ENCODE measurements around the gene ERC2.
"Not testable (repeated sequence)": the region's sequence is repeated elsewhere in the genome, so short reads cannot be mapped to it uniquely, and the experiment has no call there.

The ERC2 gene

DNA sequence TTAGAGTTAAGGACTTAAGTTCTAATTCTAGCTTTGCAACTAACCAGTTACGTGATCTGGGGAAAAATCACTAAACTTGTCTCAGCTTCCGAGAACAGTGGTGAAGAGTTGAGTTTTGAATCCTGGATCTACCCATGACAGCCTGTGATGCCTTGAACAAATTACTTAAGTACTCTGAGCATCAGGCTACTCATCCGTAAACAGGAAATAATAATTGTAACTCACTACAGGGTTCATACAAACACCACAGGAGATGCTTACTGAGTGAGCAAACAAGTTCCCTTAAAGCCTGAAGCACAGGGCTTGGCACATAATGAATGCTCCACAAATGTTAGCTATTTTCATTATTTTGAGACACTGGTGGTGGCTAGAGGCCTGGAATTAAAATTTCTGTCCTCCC, 158.8 kb downstream of the ERC2 start:
- DNase-seq (ENCODE audit: low read depth) = no peak

DNA sequence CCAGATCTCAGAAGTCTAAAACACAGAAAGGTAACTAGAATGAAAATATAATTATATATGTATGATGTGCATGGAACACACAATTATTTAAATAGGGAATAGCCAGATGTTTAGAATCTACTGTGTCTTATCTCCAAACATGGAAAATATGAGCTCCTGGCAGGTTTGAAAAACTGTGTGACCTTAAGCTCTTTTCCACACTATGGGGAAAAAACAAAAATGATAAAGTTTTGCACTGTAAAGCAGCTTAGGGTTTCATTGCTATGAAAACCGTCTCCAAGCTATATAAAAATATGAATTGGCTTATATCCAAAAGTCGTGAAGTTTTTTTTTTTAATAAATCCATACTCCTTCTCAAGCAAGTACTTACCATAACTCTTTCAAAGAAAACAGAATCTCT, 159.8 kb downstream of the ERC2 start:
- DNase-seq (ENCODE audit: low read depth) = no peak

DNA sequence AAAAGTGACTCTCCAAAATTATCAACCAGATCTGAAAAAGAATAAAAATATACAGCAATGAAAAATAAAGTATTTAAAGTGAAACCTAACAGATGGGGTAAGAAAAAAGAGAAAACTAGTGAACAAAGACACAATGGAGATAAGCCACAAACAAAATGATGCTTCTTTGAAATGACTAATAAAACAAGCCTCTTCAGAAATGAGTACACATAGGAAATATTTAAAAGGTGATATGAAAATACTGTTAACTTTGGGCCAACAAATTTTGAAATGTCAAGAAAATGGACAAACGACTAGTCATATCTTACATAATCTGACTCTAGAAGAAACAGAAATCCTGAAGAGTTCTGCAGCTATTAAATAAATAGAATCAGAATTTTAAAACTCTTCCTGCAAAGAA, 164.2 kb downstream of the ERC2 start:
- no peak for DNase-seq (ENCODE audit: low read depth)

DNA sequence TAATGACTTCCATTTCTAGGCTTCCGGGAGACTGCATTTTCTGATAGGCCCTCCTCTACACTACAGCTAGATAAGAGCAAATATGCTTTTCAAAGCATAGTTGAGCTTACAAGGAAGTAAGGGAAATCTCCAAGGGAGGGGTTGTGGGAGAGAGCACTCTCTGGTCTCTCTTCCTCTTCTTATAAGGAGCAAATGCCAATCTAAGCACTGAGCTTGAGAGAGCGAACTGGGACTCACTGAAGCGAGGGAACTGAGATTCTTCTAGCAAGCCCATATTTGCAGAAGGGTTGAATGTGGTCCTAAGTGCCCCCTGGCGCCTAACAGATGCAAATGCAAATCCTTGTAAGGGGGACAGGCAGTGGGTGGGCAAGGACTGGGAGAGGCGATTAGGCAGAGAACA, 164.8 kb downstream of the ERC2 start:
- no peak for DNase-seq (ENCODE audit: low read depth)

DNA sequence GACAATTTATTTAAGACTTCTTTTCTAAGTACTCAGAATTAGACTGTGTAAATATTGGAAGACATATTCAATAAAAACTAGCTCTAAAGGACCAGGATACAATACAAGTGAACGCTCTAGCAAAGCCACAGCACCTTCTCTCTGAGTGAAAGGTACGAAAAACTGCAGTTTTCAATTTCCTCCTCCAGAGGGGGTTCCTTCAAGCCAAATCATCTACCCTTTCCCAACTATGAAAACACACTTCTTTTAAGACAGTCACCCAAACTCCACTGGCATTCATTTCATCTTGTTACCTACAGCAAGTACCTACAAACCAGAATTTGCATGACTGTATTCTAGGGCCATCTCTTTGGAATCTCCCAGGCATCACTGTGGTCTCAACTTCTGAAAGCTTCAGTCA, 165.8 kb downstream of the ERC2 start:
- no peak for DNase-seq (ENCODE audit: low read depth)

DNA sequence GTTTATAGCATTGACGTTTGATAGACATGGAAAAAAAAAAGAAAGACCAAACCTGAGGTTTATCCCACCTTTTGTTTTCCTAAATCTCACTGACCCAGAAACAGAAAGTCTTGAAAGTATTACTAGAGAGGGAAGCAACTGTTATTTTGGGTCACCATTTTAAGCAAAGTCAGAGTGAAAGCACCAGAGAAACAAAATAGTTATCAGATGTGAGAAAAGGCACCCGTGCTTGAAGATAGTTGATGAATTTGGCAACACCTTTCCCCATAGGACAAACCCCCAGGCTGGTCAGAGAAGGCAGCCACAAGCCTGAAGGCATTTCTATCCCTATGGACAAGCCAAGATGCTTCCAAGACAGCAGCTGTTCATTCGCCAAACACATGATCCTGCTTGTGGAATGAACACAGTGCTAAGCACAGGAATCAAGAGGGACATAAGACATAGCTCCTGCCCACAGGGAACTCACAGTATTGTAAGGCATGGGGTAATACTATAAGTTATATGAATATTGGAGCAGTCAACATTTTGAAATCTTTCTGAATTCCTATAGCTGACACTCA, 170.9 kb downstream of the ERC2 start:
- no peak for DNase-seq (ENCODE audit: low read depth)

DNA sequence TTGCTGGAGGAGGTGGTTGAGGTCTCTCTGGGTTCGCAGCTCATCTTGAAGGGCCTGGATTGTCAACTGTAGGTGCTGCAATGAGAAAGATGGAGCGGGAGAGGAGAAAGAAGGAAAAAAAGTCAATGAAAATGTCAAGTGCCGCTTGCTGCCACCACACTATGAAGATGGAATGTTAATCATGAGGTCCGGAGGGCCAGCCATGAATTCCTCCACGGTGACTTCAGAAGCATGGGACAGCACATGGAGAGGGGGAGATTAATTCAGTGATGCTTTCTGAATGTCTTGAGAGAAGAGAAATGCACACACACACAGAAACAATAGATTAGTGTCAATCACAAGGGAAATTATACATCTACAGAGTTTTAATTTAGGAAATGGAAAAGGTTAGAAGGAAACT, 171.9 kb downstream of the ERC2 start:
- no peak for DNase-seq (ENCODE audit: low read depth)

DNA sequence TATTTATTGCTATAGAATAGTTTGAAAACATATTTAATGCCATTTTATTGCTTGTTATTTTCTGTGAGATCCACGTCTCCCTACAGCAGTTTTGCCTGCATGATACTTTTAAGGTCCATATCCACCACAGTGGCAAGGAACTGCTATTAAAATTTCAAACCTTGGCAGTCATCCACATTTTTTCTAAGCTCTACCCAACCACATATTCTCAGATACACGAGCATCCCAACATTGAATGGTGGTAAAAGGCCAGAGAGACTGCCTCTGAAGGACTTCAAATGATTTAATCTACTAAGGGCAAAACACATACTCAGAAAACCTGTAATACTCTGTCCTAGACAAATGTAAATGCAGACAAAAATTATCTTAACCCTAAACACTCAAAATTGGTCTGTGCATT, 173.1 kb downstream of the ERC2 start:
- no peak for DNase-seq (ENCODE audit: low read depth)

DNA sequence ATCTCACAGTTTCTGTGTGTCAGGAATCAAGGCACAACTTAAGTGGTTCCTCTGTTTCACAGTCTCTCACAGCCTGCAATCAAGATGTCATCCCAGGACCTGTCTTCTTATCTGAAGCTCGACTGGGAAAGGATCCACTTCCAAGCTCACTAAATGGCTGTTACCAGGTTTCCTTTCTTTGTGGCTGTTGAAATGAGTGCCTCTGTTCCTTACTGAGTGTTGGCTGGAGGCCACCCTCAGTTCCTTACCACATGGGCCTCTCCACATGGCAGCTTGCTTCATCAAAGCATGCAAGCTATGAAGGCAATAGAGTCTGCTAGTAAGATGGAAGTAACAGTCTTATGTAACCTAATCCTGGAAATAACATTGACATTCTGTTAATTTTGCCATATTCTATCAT, 174.0 kb downstream of the ERC2 start:
- no peak for DNase-seq (ENCODE audit: low read depth)

DNA sequence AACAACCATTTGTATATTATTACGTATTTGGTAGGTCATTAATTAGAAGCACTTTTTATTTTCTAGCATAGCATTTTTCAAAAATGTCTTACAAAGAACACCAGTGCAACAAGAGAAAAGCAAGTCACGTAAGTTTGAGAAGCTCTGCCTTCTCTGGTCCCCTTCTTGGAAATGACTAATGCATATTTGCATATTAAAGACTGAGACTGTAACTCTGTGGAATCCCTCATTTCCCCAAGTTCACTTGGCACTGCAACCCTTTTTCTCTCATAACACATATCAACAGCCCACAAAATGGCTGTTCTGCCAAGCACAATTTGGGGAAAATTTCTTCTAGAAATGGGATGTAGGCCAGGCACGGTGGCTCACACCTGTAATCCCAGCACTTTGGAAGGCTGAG, 176.3 kb downstream of the ERC2 start:
- no peak for DNase-seq (ENCODE audit: low read depth)

DNA sequence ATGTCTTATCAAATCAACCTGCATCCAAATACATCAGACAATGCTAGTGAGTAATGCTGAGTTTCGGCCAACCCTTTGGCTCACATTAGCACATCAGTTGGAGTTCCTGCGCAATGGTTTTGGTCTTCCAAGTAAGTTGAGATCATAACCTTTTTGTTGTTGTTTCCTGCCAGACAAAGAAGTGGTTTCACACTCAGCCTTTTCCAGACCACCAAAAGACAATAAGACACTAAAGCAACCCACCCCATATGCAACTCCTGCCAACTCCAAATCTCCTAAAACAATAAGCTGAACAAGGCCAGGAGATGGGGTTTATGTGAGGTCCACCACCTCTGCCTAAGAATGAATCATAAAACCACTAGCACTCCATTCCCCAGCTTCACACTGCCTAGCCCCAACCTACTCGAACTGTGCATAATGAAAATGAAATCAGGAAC, 177.0 kb downstream of the ERC2 start:
- no peak for DNase-seq (ENCODE audit: low read depth)

DNA sequence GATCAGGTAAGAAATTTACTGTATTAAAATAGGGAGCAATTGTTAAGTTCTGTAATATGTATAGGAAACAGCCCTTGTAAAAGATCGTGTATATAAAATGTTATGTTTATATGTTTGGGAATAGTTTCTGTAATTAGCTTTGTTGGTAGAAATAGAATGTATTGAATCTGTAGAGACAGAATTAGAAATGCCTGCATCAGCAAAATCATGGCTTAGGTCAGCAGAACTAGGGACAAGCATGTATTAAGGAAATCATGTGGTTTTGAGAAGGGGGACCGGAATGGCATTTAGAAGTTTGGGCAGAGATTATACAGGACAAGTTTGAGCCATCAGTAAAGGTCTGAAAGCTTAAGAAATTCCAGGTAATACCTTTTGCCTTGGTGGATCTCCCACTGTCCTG, 177.9 kb downstream of the ERC2 start:
- DNase-seq (ENCODE audit: low read depth) = no peak

DNA sequence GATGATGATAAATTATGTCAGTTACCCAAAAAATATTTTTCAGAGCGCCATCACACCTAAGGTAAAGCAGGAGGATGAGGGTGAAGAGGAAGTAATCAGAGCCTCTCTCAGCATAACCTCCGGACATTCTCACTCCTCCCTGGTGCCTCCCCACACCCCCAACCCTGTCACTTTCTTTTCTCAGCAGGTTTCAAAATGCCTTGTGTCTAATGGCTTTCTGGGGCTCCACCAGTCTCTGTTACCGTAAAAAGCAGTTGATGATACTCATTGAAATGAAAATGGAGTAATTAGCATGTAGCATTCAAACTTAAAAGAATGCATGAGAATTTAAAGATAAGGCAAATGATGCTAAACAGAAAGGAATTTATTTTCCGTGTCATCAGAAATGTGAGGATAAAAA, 180.0 kb downstream of the ERC2 start:
- DNase-seq (ENCODE audit: low read depth) = no peak

DNA sequence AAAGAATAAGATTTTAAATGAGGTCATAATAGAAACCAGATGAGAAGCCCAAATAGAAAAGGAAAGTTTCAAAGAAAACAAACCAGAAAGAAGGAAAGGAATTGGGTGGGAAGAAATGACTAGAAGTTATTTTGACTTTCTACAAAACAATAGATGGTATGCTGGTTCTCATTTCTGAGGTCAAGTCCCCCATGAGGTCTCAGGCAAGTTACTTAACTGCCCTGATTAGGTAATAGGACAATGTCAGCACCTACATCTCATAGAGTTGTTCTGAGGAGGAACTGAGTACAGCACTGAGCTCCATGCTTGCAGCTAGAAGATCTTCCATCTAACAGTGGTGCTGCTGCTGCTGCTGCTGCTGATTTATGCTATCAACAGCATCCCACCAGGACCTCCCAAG, 185.9 kb downstream of the ERC2 start:
- no peak for DNase-seq (ENCODE audit: low read depth)

DNA sequence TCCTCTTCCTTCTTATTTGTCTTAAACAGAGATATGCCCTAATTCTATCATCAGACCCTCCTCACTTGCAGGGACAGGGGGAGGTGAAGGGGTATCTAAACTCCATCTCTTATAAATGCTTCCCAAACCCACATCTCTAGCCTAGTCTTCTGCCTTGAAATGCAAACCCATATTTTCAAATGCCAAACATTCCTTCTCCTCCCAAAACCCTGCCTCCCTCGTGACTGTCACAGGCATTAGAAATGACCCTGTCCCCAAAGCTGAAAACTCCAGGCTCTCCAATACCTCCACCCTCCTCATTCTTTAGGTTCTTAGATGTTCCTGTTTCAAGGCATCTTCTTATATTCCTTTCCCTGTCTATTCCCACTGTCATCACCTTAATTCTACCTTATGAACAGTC, 191.0 kb downstream of the ERC2 start:
- DNase-seq (ENCODE audit: low read depth) = no peak

DNA sequence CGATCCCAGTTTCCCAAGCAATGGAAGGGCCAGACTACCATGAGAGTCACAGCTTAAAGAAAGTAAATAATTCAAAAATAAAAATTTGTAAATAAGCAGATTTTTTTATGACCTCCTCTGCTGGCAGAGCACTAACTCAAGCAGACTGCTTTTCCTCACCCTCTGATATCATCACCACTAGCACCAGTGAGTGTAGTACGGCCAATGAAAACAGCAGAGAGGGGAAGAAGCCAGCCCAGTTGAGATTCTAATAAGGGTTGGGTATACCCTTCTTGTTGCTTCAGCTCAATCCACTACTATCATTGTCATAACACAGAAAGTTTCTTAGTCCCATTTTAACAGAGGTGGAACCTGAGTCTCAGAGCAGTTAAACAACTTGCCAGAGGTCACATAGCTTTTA, 193.1 kb downstream of the ERC2 start:
- DNase-seq (ENCODE audit: low read depth) = no peak

DNA sequence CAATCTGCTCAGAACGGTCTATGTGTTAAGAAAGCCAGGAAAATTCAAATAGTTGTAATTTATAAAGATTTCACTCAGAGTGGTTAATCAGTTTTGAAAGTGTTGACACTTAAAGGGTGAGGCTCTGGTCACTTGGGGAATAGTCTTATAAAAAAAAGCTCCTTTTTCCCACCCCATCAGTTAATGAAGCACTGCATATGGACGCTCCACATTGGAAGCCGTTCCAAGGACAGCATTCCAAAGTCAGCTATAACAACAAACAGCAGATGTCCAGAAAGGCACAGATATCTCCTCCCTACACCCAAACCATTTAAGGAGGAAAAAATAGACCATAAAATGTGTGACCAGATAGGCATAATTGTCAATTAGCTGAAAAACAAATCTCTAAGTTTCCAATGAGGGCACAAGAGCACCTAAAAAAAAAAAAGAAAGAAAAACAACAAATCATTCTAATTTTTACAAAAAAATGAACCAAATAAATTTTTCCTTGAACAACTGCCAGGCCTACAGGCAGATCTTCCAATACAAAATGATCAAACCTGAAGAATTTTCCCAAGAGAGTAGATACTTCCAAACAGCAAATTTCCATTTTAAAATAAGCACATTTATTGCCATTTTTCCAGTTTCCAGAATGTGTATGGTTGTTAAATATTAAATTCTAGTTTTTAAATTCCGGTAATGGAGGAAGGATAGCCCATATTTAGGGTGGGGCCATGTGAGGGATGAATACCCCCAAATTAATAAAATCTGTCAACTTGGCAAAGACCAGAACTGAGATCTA, 198.3 kb downstream of the ERC2 start:
- DNase-seq (ENCODE audit: low read depth) = no peak

DNA sequence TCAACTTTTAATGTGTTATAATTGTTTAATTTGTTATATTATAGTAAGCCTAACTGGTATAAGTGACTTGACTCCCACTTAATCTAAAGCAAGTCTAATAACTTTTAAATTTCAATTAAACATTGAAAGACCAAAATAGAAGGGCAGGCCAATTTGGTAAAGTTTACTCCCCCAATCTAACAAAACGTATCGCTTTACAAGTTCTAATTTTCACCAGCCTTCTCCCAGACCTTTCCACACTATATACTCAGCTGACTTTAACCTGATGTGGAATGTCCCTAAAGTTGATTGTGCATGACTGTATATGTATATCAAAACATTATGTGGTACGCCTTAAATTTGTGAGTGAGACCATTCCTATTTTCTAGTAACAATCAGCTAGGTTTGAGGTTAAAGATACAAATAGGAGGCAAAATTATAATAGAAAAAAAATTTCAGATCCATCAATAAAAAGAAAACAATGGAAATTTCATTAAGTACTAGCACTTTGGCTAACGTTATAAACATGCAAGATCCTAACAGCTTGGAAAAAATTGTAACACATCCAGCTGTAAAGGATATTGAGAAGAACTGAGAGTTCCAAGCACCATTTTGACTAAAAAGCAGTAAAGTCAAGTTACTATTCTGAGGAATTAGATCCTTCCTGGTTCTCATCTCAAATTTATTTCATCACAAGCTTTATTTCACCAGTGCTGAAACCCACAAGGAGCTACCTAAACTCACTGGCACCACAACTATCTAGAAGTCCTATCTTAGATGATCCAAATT, 199.5 kb downstream of the ERC2 start:
- DNase-seq (ENCODE audit: low read depth) = no peak

DNA sequence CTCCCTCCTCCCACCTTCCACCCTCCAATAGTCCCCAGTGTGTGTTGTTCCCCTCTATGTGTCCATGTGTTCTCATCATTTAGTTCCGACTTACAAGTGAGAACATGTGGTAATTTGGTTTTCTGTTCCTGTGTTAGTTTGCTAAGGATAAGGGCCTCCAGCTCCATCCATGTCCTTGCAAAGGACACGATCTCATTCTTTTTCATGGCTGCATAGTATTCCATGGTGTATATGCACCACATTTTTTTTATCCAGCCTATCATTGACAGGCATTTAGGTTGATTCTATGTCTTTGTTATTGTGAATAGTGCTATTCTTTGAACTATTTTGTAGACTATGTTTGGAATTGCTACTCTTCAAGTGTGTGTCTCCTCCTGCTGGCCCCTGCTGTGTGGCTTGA, 206.4 kb downstream of the ERC2 start:
- DNase-seq (ENCODE audit: low read depth) = not testable (repeated sequence)

DNA sequence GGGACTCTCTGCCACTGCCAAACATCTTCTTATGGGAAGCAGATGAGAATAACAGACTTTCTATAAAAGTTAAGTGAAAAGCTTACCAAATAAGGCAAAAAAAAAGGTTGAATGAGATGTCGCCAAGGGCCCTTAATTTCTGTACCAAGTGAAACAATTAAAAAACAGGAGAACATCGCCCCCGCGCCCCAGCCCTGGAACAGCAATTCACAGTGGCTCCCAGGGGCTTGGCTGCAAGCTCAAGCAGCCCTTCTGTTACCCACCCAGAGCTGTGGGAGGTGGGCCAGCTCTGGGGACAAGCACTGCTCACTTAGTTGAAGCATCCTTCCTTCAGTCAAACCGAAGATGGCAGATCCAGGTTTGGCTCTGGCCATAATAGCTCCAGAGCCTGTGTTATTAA, 208.0 kb downstream of the ERC2 start:
- DNase-seq (ENCODE audit: low read depth) = no peak

DNA sequence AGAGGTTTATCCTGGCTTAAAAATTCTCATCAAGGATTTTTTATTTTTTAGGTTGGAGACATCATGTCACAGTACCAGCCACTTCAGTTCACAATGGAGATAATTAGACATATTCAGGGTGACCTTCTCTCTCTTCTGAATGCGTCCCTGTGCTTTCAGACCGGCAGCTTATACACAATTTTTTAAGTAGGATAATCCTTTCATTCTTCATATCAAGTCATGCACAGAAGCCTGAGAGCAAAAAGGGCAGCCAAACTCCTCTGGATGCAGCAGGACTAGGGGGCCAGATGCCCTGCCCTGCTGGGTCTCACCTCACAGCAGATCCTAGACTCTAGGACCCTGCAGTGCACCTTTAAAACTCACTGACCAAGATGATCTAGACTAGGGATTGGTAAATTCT, 210.4 kb downstream of the ERC2 start:
- DNase-seq (ENCODE audit: low read depth) = no peak

DNA sequence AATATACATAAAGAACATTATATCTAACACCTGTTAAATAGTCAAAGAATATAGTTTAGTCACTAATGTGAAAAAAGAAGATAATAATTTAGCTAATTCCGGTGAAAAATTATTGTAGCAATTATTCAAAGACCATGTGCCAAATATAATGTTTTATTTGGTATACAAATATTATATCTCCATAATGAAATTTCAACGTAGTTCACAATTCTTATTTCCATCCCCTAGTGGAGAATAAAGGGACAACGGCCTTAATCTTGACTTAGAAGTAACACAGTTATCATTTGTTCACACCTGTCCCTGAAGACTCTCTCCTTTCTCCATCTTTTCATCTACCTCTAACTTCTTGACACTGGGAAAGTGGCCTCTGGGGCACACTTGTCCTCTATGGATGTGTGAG, 213.4 kb downstream of the ERC2 start:
- DNase-seq (ENCODE audit: low read depth) = no peak

DNA sequence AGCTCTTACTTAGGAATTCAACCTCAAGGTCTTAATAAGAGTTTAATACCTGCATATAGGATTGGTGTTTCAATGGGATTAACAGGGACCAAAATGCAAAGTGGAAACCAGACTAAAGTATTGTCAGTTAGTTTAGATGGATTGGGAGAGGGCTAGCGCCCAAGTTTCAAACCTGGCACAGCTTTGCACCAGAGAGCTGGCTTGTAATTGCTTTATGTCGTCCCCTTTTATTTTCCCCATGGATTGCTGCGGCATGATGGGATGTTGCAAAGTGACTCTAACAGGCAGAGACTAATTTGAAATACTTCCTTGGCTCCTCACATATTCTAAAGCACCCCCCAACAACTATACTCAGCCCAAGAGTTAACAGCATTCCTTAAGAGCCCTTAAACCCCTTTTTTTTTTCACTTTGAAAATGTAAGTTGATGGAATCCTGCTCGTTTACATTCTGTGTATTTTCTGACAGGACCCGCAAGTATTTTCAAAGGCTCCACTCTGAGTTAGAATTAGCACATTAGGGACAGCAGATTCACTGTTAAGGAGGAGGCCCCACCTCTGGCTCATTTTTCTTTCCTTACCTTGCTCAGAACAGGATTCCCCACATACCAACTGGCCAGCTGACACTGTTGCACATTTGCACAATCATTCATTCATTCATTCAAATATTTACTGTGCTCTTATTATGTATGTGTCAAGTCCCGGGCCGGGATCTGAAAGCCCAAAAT, 214.2 kb downstream of the ERC2 start:
- no peak for DNase-seq (ENCODE audit: low read depth)
